ENCODE data around the gene RBM39.

DNA sequence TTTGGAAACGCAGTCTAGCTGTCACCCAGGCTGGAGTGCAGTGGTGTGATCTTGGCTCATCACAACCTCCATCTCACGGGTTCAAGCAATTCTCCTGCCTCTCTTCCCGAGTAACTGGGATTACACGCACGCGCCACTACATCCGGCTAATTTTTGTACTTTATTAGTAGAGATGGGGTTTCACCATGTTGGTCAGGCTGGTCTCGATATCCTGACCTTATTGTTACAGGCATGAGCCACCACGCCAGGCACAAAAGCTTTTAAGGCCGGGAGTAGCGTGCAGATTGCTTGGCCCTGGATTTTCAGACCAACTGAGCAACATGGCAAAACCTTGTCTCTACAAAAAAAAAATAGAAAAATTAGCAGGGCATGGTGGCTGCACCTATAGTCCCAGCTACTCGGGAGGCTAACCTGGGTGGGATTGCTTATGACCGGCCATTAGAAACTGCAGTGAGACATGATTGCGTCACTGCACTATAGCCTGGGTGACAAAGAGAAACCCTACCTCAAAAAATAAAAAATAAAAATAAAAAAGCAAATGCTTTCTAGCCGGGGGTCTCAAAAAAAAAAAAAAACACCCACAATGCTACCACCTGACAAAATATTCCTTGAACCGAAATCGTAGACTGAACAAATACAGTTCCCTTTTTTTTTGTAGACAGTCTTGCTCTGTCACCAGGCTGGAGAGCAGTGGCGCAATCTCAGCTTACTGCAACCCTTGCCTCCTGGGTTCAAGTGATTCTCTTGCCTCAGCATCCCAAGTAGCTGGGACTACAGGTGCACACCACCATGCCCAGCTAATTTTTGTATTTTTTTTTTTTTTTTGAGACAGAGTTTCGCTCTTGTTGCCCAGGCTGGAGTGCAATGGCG, 15.0 kb downstream of the RBM39 start:
- TF ChIP-seq RAD21 (IDR thresholded peaks at IDR 0.05; ENCODE audit: low read length) (no peak), MXI1 (IDR thresholded peaks at IDR 0.05; ENCODE audit: low read depth, low read length) (no peak)

Measured in SK-N-SH (cell line).